WTC11 (cell line): Measurements from ENCODE around the gene MORN1.

Experiments
- CBFB ChIP-seq: sonication (generic); formaldehyde crosslinking; IDR thresholded peaks from 2 replicates; pipeline ENCODE4 v1.8.1; 2022; ENCODE audit warnings: mild to moderate bottlenecking, low read depth, missing genetic modification reagents
- CREM ChIP-seq: sonication (generic); formaldehyde crosslinking; IDR thresholded peaks from 2 replicates; pipeline ENCODE4 v1.8.1; 2022; ENCODE audit warnings: mild to moderate bottlenecking, missing genetic modification reagents, moderate library complexity
- ESRRA ChIP-seq: sonication (generic); formaldehyde crosslinking; IDR thresholded peaks from 2 replicates; pipeline ENCODE4 v1.8.1; 2022; ENCODE audit warnings: mild to moderate bottlenecking, missing genetic modification reagents, borderline replicate concordance
- ETV6 ChIP-seq: sonication (generic); formaldehyde crosslinking; IDR thresholded peaks from 2 replicates; pipeline ENCODE4 v1.8.1; 2022; ENCODE audit warnings: mild to moderate bottlenecking, missing genetic modification reagents
- FOXK1 ChIP-seq: sonication (generic); formaldehyde crosslinking; IDR thresholded peaks from 2 replicates; pipeline ENCODE4 v1.8.0; 2022; ENCODE audit warnings: mild to moderate bottlenecking, moderate library complexity, missing genetic modification reagents
- HMGXB4 ChIP-seq: sonication (generic); formaldehyde crosslinking; IDR thresholded peaks from 2 replicates; pipeline ENCODE4 v1.8.1; 2023; ENCODE audit warnings: mild to moderate bottlenecking, moderate library complexity, missing genetic modification reagents
- MAX ChIP-seq: sonication (generic); formaldehyde crosslinking; IDR thresholded peaks from 2 replicates; pipeline ENCODE4 v1.8.0; 2022; ENCODE audit warnings: mild to moderate bottlenecking, missing genetic modification reagents
- MYBL2 ChIP-seq: sonication (generic); formaldehyde crosslinking; IDR thresholded peaks from 2 replicates; pipeline ENCODE4 v1.8.1; 2023; ENCODE audit warnings: mild to moderate bottlenecking, moderate library complexity, missing genetic modification reagents
- NFYB ChIP-seq: sonication (generic); formaldehyde crosslinking; conservative IDR thresholded peaks from 2 replicates; pipeline ENCODE4 v1.8.0; 2022; ENCODE audit warnings: low read depth, missing genetic modification reagents
- NR1H2 ChIP-seq: sonication (generic); formaldehyde crosslinking; IDR thresholded peaks from 2 replicates; pipeline ENCODE4 v1.9.0; 2021; ENCODE audit warnings: mild to moderate bottlenecking, moderate library complexity, missing genetic modification reagents
- PREB ChIP-seq: sonication (generic); formaldehyde crosslinking; IDR thresholded peaks from 2 replicates; pipeline ENCODE4 v1.8.1; 2022; ENCODE audit warnings: mild to moderate bottlenecking, missing genetic modification reagents, moderate library complexity, borderline replicate concordance
- ZNF671 ChIP-seq: fragments of 250-450 bp; sonication (Bioruptor Pico); IDR thresholded peaks from 2 replicates; pipeline ENCODE4 v1.8.0; 2021; ENCODE audit warnings: mild to moderate bottlenecking
- TF ChIP-seq, protein P1 (sequence below): fragments of 200-600 bp; IDR thresholded peaks from 2 replicates; pipeline ENCODE4 v1.8.0; 2022; ENCODE audit warnings: antibody characterized with exemption
- TF ChIP-seq, protein P2 (sequence below): sonication (generic); formaldehyde crosslinking; IDR thresholded peaks from 2 replicates; pipeline ENCODE4 v1.8.1; 2023; ENCODE audit warnings: mild to moderate bottlenecking, missing genetic modification reagents, borderline replicate concordance

DNA sequence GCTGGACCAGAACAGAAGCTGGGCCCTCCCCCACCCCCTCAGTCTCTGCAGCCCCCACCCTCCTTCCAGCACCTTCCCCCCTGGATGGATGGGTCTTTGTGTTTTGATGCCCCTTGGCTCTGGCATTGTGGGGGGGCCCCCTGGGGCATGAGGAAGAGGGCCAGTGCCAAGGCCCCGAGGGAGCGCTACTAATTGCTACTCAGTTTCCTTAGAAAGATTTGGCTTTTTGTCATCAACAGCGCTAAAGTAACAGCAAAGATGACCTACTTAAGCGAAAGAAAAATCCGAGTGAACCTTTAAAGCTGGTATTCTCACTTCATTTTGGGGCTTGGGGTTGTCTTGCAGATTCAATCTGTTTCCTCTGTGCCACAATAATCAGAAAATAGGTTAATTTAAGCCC, 99.8 kb downstream of the MORN1 start:
- TF ChIP-seq ZNF671 (CRISPR knock-in tag) (no peak), MAX (CRISPR knock-in tag) (no peak), ESRRA (CRISPR knock-in tag) (no peak), MYBL2 (CRISPR knock-in tag) (no peak), CREM (CRISPR knock-in tag) (no peak), PREB (CRISPR knock-in tag) (no peak), NR1H2 (CRISPR knock-in tag) (no peak), CBFB (CRISPR knock-in tag) (no peak), HMGXB4 (no peak), NFYB (CRISPR knock-in tag) (no peak), FOXK1 (CRISPR knock-in tag) (no peak), ETV6 (CRISPR knock-in tag) (no peak)
- TF ChIP-seq, protein P1, sequence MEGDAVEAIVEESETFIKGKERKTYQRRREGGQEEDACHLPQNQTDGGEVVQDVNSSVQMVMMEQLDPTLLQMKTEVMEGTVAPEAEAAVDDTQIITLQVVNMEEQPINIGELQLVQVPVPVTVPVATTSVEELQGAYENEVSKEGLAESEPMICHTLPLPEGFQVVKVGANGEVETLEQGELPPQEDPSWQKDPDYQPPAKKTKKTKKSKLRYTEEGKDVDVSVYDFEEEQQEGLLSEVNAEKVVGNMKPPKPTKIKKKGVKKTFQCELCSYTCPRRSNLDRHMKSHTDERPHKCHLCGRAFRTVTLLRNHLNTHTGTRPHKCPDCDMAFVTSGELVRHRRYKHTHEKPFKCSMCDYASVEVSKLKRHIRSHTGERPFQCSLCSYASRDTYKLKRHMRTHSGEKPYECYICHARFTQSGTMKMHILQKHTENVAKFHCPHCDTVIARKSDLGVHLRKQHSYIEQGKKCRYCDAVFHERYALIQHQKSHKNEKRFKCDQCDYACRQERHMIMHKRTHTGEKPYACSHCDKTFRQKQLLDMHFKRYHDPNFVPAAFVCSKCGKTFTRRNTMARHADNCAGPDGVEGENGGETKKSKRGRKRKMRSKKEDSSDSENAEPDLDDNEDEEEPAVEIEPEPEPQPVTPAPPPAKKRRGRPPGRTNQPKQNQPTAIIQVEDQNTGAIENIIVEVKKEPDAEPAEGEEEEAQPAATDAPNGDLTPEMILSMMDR = no peak
- TF ChIP-seq, protein P2, sequence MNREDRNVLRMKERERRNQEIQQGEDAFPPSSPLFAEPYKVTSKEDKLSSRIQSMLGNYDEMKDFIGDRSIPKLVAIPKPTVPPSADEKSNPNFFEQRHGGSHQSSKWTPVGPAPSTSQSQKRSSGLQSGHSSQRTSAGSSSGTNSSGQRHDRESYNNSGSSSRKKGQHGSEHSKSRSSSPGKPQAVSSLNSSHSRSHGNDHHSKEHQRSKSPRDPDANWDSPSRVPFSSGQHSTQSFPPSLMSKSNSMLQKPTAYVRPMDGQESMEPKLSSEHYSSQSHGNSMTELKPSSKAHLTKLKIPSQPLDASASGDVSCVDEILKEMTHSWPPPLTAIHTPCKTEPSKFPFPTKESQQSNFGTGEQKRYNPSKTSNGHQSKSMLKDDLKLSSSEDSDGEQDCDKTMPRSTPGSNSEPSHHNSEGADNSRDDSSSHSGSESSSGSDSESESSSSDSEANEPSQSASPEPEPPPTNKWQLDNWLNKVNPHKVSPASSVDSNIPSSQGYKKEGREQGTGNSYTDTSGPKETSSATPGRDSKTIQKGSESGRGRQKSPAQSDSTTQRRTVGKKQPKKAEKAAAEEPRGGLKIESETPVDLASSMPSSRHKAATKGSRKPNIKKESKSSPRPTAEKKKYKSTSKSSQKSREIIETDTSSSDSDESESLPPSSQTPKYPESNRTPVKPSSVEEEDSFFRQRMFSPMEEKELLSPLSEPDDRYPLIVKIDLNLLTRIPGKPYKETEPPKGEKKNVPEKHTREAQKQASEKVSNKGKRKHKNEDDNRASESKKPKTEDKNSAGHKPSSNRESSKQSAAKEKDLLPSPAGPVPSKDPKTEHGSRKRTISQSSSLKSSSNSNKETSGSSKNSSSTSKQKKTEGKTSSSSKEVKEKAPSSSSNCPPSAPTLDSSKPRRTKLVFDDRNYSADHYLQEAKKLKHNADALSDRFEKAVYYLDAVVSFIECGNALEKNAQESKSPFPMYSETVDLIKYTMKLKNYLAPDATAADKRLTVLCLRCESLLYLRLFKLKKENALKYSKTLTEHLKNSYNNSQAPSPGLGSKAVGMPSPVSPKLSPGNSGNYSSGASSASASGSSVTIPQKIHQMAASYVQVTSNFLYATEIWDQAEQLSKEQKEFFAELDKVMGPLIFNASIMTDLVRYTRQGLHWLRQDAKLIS = no peak
